GM19452 (cell line): Measurements from ENCODE around the gene PFKM.
A peak's percentile ranks its signal among the peaks of the same experiment; 100 is the strongest.
"Not testable (repeated sequence)": the region's sequence is repeated elsewhere in the genome, so short reads cannot be mapped to it uniquely, and the experiment has no call there.

Experiments
- ATAC-seq: cut with Tn5 transposase; IDR thresholded peaks from one replicate; pipeline ENCODE4 v1.9.1; 2021; ENCODE audit not compliant: unreplicated experiment

Gene PFKM

DNA sequence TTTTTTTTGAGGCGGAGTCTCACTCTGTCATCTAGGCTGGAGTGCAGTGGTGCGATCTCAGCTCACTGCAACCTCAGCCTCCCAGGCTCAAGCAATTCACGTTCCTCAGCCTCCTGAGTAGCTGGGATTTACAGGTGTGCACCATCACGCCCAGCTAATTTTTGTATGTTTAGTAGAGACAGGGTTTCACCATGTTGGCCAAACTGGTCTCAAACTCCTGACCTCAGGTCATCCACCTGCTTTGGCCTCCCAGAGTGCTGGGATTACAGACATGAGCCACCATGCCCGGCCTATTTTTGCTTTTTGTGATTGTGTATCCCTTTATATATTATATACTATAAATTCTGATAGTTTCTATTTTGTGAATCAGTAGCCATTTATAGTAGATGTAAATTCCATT, 36.6 kb downstream of the PFKM start:
- ATAC-seq: not testable (repeated sequence)

DNA sequence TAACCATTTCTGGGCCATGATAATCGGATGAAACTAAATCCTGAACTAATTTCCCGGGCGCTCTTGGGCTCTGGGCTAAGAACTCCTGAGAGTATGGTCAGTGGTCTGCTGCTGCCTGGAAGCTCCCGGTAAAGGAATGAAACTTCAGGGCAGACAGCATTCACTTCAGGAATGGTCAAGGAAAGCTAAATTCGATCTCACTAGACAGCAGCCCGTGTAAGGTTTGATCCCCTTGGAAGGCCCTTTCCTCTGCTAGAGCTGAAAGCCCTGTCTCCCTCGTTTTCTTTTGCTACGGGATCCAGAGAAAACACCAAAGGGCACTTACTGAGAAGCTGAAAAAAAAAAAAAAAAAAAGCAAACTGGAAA, 37.5 kb downstream of the PFKM start:
- ATAC-seq: no peak

DNA sequence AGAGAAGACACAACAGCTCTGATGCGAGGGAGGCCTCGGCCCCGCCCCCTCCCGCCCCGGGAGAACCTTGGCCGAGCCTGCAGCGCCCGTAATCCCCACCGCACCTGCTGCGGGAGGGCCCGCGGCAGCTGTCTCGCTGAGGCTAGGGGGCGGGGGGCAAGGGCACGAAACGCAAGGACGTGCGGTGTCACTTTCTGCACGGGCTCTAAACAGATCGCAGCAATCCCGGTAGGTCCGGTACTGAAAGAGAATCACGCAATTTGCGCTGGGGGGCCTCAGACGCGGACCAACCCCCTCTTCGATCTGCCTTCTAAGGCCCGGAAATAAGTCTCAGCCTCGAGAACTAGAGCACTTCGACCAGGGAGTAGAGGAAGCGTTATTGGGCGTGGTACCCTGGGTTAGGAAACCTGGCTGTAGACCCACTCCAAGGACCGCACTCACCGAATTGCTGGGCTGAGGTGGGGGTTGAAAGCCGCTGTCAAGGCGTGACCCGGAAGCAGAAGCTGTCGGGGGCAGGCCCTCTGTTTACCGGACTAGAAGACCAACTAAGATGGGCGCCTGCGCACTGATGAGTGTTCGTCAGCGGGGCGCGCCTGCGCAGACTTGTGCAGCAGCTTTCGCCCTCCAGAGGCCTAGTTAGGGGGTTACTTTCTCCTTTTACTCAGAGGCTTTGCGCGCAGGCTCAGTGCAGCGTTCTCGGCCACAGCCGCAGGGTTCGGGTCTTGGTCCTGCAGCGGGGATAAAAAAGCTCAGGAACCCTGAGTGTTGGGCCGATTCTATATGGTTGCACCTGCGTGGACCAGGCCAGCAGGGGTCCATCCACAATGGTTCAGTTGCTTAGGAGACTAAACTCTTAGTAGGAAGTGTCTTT, 38.1 kb downstream of the PFKM start, which contains the start of gene ASB8:
ASB8 (minus strand) TSS at position 498 of the 871 bp plus-strand sequence. CDS start 4,019 bp downstream, outside the sequence.
- peak; percentile 87 for ATAC-seq

DNA sequence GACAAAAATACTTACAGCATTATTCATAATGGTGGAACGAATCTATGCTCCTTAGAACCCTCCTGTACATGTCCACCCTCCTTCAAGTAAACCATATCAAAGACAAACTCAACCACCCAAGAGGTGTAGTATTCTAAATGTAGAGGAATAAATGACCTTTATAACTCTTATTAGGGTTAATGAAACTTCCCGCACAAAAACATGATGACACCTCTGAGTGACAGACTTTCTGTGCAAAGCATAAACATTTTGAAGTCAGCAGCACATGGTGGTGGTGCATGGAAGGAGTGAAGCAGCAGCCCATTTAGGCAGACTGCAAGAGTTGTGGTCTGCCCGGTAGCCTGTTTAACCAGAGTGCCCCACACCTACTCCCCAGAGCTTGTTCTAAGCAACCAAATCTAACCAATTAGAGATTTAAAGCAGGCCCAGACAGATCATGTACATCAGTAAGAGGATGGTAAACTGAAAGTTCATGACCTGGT, 38.8 kb downstream of the PFKM start:
- no peak for ATAC-seq

DNA sequence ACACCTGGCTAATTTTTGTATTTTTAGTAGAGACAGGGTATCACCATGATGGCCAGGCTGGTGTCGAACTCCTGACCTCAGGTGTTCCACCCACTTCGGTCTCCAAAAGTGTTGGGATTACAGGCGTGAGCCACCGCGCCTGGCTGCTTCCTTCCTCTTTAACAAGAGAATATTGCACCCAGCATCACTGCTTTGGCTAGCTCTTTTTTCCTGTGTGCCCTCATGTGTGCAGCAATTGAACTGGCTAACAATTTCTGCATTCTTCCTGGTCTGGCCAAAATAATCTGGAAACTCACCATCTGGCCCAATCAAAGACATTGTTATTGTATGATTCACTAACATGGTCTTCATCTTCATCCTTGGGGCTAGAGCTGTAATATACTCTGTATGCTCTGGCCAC, 40.9 kb downstream of the PFKM start:
- no peak for ATAC-seq

DNA sequence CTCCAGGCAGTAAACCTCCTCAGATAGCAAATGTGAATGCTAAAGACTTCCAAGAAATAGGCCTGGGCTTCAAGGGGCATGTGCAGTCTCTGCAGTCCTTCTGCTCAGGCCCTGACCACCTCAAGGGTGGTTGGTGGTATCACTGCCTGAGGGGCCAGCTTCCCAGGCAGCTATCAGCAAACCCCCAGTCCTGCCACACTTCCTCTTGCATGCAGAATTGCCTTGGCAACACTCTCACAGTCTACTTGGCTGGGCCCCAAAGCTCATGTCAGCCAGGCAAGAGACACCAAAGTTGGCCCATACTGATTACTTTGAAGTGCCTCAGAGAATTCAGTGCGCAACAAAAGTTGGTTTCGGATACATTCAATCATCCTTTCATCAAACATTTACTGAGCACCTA, 41.6 kb downstream of the PFKM start:
- ATAC-seq: no peak

DNA sequence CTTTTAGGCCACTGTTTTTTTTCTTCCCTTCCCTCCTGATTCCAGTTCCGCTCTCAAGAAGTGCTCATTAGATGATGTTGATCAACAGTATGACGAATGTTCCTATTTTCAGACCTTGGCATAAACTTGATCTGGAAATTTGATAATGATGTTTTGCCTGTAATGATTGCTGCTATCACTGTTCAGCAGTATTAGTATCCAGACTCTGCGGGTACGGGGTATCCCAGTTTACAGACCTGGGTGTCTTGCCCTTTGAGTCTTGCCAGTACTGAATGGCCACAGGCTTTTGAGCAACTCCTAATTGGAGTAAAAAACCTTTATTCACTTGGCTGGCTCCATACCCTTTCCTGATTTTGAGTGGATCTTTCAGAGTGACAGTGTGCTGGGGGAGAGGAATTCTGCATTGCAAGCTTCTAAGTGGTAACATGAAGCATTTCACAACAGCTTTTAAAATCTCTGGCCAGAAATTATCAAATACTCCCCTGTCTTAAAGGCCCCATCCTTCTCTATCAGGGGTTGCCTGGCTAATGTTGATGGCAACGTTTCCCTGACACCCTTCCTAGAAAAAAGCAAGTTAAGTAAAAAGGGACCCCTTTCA, 44.1 kb downstream of the PFKM start:
- ATAC-seq: no peak

DNA sequence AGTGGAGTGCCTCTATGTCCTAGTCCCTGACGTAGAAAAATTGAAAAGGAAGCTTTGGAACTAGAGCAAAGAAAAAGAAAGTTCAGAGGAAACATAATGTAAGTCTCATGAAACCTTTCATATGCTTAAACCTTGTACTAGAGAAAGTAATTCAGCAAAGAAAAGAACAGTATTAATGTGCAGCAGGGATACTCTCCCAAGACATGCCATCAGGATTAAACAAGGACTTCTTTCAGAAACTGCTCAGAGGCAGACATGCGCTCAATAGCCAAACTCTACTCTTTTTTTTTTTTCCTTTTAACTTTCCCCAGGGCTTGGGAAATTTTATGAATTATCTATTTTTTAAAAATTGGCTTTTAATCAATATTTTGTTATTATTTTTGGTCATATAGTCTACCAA, 45.3 kb downstream of the PFKM start:
- no peak for ATAC-seq

DNA sequence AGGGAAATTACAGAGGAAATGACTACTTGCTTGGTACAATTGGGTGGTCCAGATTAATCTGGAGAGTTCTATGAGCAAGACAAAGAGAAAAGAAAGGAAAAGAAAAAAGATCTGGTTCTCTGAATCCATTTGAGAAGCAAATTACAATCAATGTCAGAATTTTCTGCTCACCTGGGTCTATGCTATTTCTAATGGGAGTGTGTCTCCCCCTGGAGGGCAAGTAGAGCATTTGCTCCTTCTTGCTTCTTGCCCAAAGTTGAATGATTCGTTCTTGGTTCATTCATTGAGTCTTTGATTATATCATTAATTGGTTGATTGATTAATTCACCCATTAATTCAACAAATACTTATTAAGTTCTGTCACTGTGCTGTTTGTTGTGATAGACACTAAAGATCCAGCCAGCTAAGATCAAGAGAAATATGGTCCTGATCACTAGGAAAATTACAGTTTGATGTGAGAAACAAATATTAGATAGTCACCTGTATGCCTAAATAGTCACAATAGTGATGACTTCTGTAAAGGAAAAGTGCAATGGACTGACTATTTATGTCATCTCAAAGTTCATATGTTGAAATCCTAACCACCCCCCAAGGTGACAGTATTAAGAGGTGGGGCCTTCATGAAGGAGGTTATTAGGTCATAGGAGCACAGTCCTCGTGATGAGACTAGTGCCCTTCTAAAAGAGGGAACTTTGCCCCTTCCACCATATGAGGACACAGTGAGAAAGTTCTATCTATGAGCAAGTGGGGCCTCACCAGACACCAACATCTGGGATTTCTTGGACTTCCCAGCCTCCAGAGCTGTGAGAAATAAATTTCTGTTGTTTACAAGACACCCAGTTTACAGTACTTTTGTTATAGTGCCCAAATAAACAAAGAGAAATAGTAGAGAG, 46.2 kb downstream of the PFKM start:
- ATAC-seq: no peak

DNA sequence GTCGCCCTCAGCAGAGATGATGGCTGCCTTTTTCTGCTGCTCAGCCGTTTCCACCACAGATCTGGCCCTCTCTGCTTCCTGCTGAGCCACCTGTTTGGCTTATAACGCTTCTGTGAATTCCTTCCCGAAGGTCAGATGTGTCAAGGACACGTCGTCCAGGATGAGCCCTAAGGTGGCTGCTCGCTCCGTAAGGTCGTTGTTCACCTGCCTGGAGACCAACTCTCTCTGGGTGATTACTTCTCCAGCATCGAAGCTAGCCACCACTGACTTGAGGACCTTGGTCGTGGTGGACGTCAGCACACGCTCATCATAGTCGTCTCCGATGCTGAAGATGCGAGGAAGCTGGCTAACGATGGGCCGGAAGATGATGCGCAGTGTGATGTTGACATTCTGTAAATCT, 49.8 kb downstream of the PFKM start:
- ATAC-seq: no peak

DNA sequence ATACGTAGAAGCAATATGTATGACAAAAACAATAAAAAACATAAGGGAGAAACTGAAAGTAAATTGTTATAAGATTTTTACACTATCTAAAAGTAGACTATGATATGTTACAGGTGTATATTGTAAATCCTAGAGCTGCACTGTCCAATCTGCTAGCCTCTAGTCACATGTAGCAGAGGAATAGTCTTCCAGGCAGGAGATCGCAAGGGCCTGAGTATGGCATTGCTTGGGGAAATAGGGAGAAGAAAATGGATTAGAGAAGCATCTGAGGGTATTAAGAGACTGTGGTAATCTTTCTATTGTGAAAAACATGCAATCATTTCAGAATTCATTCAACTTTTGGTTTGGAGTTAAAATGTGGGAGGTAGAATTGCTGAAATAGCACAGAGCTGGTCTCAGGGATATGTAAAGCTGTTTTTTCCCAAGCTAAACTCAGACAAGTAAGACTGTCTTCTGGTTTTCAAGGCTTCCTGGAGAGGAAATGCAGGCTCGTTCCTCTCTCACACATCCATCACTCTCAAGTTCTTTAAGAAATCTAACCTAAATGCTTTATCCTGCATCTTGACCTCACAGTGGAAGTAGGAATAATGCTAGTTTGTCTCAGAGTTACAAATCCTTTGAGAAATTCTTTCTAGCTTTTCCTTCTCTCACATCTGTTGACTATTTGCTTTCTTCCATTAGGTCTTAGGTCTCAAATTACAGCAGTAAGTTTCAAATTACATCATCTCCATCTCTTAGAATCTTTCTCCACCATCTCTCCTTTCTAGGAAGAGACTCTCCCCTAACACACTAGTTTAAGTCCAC, 56.7 kb downstream of the PFKM start:
- ATAC-seq: no peak

DNA sequence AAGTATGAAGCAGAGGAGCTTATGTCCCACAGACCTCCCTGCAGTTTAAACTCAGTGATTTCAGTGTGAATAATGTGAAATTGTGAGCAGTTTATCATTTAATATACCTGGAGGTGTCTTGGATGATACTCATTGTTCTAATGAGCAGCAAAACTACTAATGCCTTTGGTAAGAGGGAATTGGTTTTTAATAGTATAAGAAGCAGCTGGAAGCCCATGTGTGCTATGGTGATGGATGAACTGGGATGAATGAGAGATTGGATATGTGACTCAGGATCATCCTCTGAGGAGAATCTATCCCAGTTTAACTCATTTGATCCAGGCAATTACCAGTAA, 57.2 kb downstream of the PFKM start:
- no peak for ATAC-seq

DNA sequence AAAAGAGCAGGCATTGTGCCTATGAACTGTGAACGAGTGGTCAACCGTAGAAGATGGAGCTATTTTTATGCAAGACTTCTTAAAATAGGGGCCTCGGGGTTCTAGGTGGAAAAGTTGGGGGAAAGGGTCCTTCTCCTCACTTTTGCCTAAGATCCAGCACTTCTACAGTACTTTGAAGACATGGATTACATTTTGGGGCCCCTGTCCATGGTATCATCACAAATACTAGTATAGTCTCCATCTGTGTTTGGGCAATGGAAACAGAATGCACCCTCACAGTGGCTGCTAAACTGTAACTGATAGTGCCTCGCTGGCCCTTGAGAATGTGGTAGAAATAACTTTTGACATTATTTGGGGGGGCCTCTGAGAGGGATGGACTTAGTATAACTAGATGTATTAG, 58.8 kb downstream of the PFKM start:
- ATAC-seq: no peak

DNA sequence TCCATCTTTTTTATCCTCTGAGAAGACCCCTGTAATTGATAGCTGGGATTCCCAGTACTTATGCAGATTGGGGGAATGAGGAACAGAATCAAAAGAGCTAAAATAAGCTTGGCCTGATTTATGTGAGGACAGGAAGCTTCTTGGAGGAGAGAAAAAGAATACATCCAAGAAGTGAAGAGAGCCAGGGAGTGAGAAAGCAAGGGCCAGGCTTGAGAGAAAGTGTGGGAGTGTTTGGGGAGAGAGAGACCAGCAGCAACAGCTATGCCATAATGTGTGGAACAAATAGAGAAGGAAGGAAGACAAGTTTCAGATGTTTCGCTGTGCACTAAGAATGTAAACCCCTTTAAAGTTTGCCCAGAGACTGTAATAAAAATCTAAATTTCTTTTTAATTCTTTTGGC, 60.3 kb downstream of the PFKM start:
- ATAC-seq: no peak

DNA sequence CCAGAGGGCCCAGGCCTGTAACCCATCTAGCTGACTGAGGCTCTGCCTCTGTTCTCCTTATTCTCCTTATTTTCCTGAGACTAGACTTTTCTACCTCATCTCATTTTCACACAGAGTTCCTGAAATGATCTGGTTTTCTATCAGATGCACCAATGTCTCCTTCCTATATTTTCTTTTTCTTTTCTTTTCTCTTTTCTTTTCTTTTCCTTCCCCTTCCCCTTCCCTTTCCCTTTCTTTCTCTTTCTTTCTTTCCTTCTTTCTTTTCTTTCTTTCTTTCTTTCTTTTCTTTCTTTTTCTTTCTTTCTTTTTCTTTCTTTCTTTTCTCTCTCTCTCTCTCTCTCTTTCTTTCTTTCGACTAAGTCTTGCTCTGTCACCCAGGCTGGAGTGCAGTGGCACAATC, 61.3 kb downstream of the PFKM start:
- no peak for ATAC-seq

DNA sequence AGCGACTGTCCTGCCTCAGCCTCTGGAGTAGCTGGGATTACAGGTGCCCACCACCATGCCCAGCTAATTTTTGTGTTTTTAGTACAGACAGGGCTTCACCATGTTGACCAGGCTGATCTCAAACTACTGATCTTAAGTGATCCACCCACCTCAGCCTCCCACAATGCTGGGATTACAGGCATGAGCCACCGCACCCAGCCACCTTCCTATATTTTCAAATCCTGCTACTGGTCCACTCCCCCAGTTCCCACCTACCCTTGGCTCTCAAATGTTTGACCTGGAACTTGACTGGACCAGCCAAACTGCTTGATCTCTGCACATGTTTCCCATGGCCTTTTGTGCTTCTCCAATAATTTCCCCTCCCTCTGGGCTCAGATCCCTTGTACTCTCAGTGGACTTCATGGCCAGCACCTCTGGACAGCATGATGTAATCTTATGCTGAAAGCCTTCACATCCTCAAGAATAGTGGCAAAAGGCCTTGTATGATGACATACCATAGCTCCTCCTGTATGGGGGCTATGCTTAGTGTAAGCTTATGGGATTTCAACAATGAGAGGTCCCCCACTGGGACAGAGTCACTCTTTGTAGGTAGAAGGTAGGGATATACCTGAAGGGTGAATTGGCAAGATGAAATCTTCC, 61.8 kb downstream of the PFKM start:
- ATAC-seq: no peak

DNA sequence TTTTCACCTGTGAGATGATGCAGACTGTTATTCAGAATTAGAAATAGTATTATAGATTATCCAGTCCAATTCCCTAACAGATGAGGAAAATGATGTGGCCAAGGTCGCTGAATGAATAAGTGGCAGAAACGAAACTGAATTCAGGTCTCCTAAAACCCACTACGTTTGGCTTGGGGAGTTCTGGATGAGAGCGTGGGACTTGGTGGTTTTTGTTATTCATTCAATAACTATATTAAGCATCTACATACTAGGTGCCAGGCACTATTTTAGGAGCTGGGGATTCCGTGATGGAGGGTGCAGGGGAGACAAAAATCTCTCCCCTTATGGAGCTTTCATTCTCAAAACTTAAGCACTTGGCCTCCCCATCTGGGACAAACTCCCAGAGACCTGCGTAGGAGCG, 63.5 kb downstream of the PFKM start:
- no peak for ATAC-seq

DNA sequence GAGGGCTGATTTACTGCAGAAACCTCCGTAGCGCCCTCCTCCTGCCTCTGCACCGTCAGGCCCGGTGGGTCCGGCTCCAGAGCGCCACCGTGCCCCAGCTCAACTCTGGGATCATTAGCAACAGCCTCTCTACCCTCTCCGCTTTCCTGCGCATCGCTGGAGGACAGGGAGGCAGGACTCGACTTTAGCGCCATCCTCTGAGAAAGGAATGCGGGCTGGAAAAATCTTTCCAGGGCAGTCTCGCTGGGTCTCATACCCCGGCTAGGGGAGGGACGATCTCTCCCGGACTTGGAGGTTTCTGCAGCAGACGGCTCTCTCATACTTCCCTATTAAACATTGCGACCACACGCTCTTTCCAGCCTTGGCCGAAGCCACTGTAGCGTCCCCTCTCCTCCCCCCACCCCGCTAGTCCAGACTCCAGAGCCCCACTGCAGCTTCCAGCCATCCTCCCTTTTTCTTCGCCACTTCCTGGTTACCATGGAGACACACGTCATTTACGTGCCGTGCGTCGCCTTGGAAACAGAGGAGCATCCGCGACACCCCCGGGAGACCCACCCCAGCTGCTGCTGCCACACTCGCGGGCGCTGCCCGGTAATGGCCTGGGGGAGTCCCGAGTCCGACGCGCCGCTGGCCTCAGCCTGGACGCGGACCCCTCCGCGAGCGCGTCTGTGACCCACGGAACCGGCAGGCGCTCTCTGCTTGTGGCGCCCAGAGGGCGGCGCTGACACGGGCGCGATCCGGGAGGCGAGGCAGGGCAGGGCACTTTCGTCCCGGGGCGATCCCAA, 64.1 kb downstream of the PFKM start, which contains the start of gene CCDC184:
CCDC184 (plus strand) TSS at position 554 of the 785 bp plus-strand sequence. CDS start 479 bp downstream, outside the sequence.
- peak; percentile 72 for ATAC-seq

DNA sequence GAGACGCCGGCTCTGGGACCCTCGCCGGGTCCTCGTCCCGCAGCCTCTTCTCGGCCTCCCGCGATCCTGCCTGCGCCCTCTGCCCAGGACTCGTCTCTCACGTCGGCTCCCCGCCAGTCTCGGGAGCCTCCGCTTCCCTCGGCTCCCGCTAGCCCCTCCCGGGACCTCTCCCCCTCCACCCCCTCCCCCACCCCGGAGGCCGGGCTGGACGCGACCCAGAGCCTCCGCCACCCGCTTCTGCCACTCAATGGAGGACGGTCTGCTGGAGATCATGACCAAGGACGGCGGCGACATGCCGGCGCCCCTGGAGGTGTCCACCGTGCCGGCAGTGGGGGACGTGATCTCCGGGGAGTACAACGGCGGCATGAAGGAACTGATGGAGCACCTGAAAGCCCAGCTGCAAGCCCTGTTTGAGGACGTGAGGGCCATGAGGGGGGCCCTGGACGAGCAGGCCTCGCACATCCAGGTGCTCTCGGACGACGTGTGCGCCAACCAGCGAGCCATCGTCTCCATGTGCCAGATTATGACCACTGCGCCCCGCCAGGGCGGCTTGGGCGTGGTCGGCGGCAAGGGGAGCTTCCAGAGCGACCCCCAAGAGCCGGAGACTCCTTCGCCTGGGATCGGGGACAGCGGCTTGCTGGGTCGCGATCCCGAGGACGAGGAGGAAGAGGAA, 64.8 kb downstream of the PFKM start:
- no peak for ATAC-seq
